Measurements from ENCODE around the gene HDAC9. TPM values are rescaled to one million over a fixed set of nuclear protein-coding genes. Genes with fewer than 3 reads are reported as not detected.
A peak's percentile ranks its signal among the peaks of the same experiment; 100 is the strongest.

HDAC9 gene
- total RNA-seq, 1 donor from 2014 or later, result 27.6 TPM

GRCh38 chr7:18849130-18849529, 353.6 kb downstream of the HDAC9 start:
- Mint-ChIP-seq H3K27me3 (ENCODE audit: low read depth, unreplicated experiment) (no peaks in the 10 kb centered on the region), H3K27ac (ENCODE audit: unreplicated experiment) (no peak overlapping the region)
- H3K27ac ChIP-seq (ENCODE audit: low read depth, low read length), result no peak overlapping the region

GRCh38 chr7:18855796-18856195, 360.2 kb downstream of the HDAC9 start:
- no peak overlapping the region for H3K4me3 ChIP-seq (ENCODE audit: insufficient read depth, low read depth, low read length)
- FAIRE-seq (no peak), DNase-seq (ENCODE audit: low read depth) (peak; percentile 41)
- H3K36me3 ChIP-seq (ENCODE audit: insufficient read depth, low read length), result no peaks in the 10 kb centered on the region
- H3K4me2 ChIP-seq (ENCODE audit: low read length), result no peak overlapping the region
- H3K4me1 Mint-ChIP-seq (ENCODE audit: low read depth, unreplicated experiment), result no peaks in the 10 kb centered on the region
- TF ChIP-seq CTCF (IDR thresholded peaks at IDR 0.05; ENCODE audit: insufficient read depth, low read depth, low read length) (no peak), EZH2 (IDR thresholded peaks at IDR 0.05; ENCODE audit: insufficient read depth, low read length) (no peak)
- H3K27me3 Mint-ChIP-seq (ENCODE audit: low read depth, unreplicated experiment), result no peaks in the 10 kb centered on the region
- no peak overlapping the region for H2AFZ ChIP-seq (ENCODE audit: low read depth, low read length)
- no peaks in the 10 kb centered on the region for H4K20me1 ChIP-seq (ENCODE audit: insufficient read depth, low read length)
- H3K27me3 ChIP-seq (ENCODE audit: insufficient read depth, low read length), result no peaks in the 10 kb centered on the region
- no peaks in the 10 kb centered on the region for H3K4me1 ChIP-seq (ENCODE audit: insufficient read depth, low read length)
- no peak overlapping the region for H3K27ac ChIP-seq (ENCODE audit: low read depth, low read length)
- H3K9me3 ChIP-seq (ENCODE audit: insufficient read depth, low read depth, low read length), result no peaks in the 10 kb centered on the region
- H3K9ac ChIP-seq (ENCODE audit: low read length), result no peak overlapping the region
- H3K27ac Mint-ChIP-seq (ENCODE audit: unreplicated experiment), result no peak overlapping the region
- no peak overlapping the region for H3K4me3 Mint-ChIP-seq (ENCODE audit: unreplicated experiment)
- H3K36me3 Mint-ChIP-seq (ENCODE audit: low read depth, unreplicated experiment), result no peaks in the 10 kb centered on the region
- H3K79me2 ChIP-seq (ENCODE audit: insufficient read depth, low read length), result no peaks in the 10 kb centered on the region
- no peaks in the 10 kb centered on the region for H3K9me3 Mint-ChIP-seq (ENCODE audit: unreplicated experiment)

More at GRCh38 chr7:18849130-18849529, 353.6 kb downstream of the HDAC9 start:
- no peak overlapping the region for H3K4me3 Mint-ChIP-seq (ENCODE audit: unreplicated experiment)
- no peaks in the 10 kb centered on the region for H3K4me1 Mint-ChIP-seq (ENCODE audit: low read depth, unreplicated experiment)
- no peak for TF ChIP-seq CTCF (IDR thresholded peaks at IDR 0.05; ENCODE audit: insufficient read depth, low read depth, low read length)
- TF ChIP-seq EZH2 (IDR thresholded peaks at IDR 0.05; ENCODE audit: insufficient read depth, low read length), result no peak
- H3K36me3 Mint-ChIP-seq (ENCODE audit: low read depth, unreplicated experiment), result no peaks in the 10 kb centered on the region
- H3K4me3 ChIP-seq (ENCODE audit: insufficient read depth, low read depth, low read length), result no peak overlapping the region
- no peak overlapping the region for H3K9ac ChIP-seq (ENCODE audit: low read length)
- no peaks in the 10 kb centered on the region for H3K9me3 Mint-ChIP-seq (ENCODE audit: unreplicated experiment)
- no peak for DNase-seq (ENCODE audit: low read depth)
- FAIRE-seq, result no peak
- H3K4me1 ChIP-seq (ENCODE audit: insufficient read depth, low read length), result no peaks in the 10 kb centered on the region
- H3K79me2 ChIP-seq (ENCODE audit: insufficient read depth, low read length), result no peaks in the 10 kb centered on the region
- no peaks in the 10 kb centered on the region for H3K9me3 ChIP-seq (ENCODE audit: insufficient read depth, low read depth, low read length)
- no peak overlapping the region for H2AFZ ChIP-seq (ENCODE audit: low read depth, low read length)
- no peaks in the 10 kb centered on the region for H3K27me3 ChIP-seq (ENCODE audit: insufficient read depth, low read length)
- H3K36me3 ChIP-seq (ENCODE audit: insufficient read depth, low read length), result no peaks in the 10 kb centered on the region
- H3K4me2 ChIP-seq (ENCODE audit: low read length), result no peak overlapping the region
- no peaks in the 10 kb centered on the region for H4K20me1 ChIP-seq (ENCODE audit: insufficient read depth, low read length)

- H3K36me3 Mint-ChIP-seq (ENCODE audit: low read depth, unreplicated experiment), result no peaks in the 10 kb centered on the region
- Histone ChIP-seq H2AFZ (ENCODE audit: low read depth, low read length) (no peak overlapping the region), H3K4me2 (ENCODE audit: low read length) (no peak overlapping the region), H3K36me3 (ENCODE audit: insufficient read depth, low read length) (no peaks in the 10 kb centered on the region), H3K79me2 (ENCODE audit: insufficient read depth, low read length) (no peaks in the 10 kb centered on the region), H3K4me1 (ENCODE audit: insufficient read depth, low read length) (no peaks in the 10 kb centered on the region), H3K9me3 (ENCODE audit: insufficient read depth, low read depth, low read length) (no peaks in the 10 kb centered on the region), H3K27me3 (ENCODE audit: insufficient read depth, low read length) (no peaks in the 10 kb centered on the region), H3K4me3 (ENCODE audit: insufficient read depth, low read depth, low read length) (no peak overlapping the region), H4K20me1 (ENCODE audit: insufficient read depth, low read length) (no peaks in the 10 kb centered on the region), H3K9ac (ENCODE audit: low read length) (no peak overlapping the region), H3K27ac (ENCODE audit: low read depth, low read length) (no peak overlapping the region)
- TF ChIP-seq EZH2 (IDR thresholded peaks at IDR 0.05; ENCODE audit: insufficient read depth, low read length) (no peak), CTCF (IDR thresholded peaks at IDR 0.05; ENCODE audit: insufficient read depth, low read depth, low read length) (no peak)
- H3K27ac Mint-ChIP-seq (ENCODE audit: unreplicated experiment), result no peak overlapping the region
- H3K4me1 Mint-ChIP-seq (ENCODE audit: low read depth, unreplicated experiment), result no peaks in the 10 kb centered on the region
- FAIRE-seq (no peak), DNase-seq (ENCODE audit: low read depth) (no peak)
- no peaks in the 10 kb centered on the region for H3K9me3 Mint-ChIP-seq (ENCODE audit: unreplicated experiment)
- H3K27me3 Mint-ChIP-seq (ENCODE audit: low read depth, unreplicated experiment), result no peaks in the 10 kb centered on the region
- no peak overlapping the region for H3K4me3 Mint-ChIP-seq (ENCODE audit: unreplicated experiment)
Measured at GRCh38 chr7:18858232-18858631, 362.7 kb downstream of the HDAC9 start.

Measured in astrocyte (in vitro differentiated cells and primary cell).